ENCODE measurements around the gene MRPS27.

DNA sequence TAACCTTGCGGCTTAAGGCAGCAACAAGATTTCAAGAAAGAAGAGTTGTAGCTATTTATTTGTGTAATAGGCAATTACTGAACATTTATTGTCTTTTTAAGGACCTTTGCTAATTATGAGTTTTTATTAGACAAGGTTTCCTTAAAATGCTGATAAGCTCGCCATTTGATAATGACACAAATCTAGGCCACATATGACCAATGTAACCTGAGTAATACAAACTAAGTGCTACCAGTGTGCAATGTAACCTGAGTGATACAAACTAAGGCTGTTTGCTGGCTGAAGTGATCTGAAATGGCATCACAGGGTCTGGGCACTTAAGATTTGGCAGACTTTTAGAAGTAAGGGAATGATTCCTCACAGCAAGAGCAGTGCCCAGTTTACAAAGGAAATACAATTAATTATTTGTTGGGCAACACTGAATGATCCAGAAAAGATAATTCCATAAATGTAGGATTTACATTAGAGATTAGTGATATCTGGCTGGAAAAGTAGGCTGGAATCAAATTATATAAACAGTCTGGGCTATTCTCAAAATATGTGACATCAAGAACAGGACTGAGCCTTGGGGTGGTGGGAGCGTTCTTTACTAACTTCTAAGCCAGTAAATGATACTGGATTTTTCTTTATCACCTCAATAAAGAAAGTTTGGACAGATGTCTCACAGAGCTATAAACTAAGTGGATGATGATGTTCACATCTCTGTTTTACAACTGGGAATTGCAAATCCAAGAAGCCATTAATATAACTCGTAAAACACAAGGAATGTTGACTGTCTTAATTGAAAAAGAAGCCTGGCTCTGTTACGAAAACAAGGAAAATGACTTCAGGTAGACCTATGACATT is 54.8 kb downstream of the MRPS27 start:
- TF ChIP-seq SIN3A (IDR thresholded peaks at IDR 0.05; ENCODE audit: borderline replicate concordance, insufficient read depth, low read length) = no peak
- TF ChIP-seq, protein P1, sequence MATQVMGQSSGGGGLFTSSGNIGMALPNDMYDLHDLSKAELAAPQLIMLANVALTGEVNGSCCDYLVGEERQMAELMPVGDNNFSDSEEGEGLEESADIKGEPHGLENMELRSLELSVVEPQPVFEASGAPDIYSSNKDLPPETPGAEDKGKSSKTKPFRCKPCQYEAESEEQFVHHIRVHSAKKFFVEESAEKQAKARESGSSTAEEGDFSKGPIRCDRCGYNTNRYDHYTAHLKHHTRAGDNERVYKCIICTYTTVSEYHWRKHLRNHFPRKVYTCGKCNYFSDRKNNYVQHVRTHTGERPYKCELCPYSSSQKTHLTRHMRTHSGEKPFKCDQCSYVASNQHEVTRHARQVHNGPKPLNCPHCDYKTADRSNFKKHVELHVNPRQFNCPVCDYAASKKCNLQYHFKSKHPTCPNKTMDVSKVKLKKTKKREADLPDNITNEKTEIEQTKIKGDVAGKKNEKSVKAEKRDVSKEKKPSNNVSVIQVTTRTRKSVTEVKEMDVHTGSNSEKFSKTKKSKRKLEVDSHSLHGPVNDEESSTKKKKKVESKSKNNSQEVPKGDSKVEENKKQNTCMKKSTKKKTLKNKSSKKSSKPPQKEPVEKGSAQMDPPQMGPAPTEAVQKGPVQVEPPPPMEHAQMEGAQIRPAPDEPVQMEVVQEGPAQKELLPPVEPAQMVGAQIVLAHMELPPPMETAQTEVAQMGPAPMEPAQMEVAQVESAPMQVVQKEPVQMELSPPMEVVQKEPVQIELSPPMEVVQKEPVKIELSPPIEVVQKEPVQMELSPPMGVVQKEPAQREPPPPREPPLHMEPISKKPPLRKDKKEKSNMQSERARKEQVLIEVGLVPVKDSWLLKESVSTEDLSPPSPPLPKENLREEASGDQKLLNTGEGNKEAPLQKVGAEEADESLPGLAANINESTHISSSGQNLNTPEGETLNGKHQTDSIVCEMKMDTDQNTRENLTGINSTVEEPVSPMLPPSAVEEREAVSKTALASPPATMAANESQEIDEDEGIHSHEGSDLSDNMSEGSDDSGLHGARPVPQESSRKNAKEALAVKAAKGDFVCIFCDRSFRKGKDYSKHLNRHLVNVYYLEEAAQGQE (IDR thresholded peaks at IDR 0.05; ENCODE audit: insufficient read depth in 1 of 2, low read depth in 2 of 2, low read length in 2 of 2) = no peak
- no peak for TF ChIP-seq POLR2AphosphoS5 (IDR thresholded peaks at IDR 0.05; ENCODE audit: low read depth, low read length)
- TF ChIP-seq TAF1 (IDR thresholded peaks at IDR 0.05; ENCODE audit: borderline replicate concordance, insufficient read depth, low read length) = no peak
